ENCODE data around the gene UGGT2.
"Not testable (repeated sequence)": the region's sequence is repeated elsewhere in the genome, so short reads cannot be mapped to it uniquely, and the experiment has no call there.

The UGGT2 gene

GRCh38 chr13:96051491-96051890 is 1.7 kb downstream of the UGGT2 start:
- not testable (repeated sequence) for DNase-seq

DNA sequence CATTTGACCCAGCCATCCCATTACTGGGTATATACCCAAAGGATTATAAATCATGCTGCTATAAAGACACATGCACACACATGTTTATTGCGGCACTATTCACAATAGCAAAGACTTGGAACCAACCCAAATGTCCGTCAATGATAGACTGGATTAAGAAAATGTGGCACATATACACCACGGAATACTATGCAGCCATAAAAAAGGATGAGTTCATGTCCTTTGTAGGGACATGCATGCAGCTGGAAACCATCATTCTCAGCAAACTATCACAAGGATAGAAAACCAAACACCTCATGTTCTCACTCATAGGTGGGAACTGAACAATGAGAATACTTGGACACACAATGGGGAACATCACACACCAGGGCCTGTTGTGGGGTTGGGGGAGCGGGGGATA is 2.2 kb downstream of the UGGT2 start:
- DNase-seq: not testable (repeated sequence)

DNA sequence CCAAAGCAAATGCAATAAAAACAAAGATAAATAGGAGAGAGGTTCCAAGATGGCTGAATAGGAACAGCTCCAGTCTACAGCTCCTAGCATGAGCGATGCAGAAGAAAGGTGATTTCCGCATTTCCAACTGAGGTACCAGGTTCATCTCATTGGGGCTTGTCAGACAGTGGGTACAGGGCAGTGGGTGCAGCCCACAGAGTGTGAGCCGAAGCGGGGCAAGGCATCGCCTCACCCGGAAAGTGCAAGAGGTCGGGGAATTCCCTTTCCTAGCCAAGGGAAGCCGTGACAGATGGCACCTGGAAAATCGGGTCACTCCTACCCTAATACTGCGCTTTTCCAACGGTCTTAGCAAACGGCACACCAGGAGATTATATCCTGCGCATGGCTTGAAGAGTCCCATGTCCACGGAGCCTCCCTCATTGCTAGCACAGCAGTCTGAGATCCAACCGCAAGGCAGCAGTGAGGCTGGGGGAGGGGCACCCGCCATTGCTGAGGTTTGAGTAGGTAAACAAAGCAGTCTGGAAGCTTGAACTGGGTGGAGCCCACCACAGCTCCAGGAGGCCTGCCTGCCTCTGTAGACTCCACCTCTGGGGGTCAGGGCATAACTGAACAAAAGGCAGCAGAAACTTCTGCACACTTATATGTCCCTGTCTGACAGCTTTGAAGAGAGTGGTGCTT is 6.6 kb downstream of the UGGT2 start:
- not testable (repeated sequence) for DNase-seq

DNA sequence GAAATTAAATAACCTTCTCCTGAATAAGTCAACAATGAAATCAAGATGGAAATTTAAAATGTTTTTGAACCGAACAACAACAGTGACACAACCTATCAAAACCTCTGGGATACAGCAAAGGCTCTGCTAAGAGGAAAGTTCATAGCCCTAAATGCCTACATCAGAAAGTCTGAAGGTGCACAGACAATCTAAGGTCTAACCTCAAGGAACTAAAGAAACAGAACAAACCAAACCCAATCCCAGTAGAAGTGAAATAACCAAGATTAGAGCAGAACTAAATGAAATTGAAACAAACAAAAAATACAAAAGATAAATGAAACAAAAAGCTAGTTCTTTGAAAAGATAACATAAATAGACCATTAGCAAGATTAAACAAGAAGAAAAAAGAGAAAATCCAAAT is 9.0 kb downstream of the UGGT2 start:
- no peak for DNase-seq

DNA sequence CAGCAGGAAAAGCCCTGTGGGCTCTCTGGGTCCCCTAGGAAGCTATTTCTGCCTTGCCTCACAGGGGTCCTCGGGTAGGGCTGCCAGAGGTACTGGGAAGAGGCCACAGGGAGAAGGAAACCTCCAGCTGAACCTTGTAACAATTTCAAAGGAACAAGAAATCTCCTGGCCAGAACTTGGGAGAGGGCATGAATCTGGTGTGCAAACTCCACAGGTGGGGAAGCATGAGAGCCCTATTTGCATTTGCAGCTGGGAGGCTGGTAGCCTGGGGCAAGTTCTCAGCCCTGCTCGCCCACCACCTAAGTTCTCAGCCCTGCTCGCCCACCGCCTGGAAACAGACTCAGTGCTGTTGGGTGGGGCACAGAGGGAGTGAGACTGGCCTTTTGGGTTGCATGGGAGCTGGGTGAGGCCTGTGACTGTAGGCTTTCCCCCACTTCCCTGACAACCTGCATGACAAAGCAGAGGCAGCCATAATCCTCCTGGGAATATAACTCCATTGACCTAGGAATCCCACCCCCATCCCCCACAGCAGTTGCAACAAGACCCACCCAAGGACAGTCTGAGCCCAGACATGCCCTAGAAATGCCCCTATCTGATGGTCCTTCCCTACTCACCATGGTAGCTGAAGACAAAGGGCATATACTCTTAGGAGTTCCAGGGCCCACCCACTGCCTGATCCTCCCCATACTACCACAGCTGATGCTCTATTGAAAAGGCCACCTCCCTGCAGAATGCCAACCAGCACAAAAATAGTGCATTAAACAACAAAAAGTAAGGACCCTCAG is 11.7 kb downstream of the UGGT2 start:
- DNase-seq: no peak

DNA sequence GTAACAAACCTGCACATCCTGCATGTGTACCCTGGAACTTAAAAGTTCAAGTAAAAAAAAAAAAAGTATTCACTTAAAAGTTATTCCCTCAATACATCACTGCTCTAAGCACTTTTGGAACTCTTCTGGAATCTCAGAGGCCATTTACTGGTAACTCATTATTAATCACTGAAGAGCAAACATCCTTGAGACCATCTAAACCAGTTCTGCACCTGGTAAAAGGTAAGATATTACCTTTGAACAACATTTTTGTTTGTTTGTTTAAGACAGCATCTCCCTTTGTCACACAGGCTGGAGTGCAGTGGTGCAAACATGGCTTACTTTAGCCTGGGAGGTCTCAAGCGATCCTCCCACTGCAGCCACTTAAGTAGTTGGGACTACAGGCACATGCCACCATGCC is 16.7 kb downstream of the UGGT2 start:
- no peak for DNase-seq

DNA sequence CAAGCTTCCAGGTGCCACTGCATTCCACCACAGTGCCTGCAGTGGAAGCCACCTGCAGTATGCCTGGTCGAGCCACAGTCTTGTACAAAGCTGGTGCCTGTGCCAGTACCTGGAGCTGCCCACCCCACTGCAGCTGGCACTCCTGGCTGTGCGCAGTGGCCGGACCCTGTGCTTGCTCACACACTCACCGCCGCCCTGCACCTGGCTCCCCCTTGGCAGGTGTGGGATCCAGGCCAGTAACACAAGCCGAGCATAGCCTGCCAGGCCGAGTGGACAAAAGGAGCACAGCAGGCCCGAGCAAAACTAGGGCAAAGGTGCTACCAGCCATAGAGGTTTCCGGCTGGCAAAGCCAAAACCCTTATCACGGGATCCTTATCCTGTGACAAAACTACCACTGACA is 18.5 kb downstream of the UGGT2 start:
- DNase-seq: no peak

- no peak for DNase-seq
Measured at GRCh38 chr13:96033220-96034015, 19.8 kb downstream of the UGGT2 start.

- no peak for DNase-seq
Measured at GRCh38 chr13:96032717-96033116, 20.5 kb downstream of the UGGT2 start.

GRCh38 chr13:96029002-96029401 is 24.2 kb downstream of the UGGT2 start:
- DNase-seq: no peak

DNA sequence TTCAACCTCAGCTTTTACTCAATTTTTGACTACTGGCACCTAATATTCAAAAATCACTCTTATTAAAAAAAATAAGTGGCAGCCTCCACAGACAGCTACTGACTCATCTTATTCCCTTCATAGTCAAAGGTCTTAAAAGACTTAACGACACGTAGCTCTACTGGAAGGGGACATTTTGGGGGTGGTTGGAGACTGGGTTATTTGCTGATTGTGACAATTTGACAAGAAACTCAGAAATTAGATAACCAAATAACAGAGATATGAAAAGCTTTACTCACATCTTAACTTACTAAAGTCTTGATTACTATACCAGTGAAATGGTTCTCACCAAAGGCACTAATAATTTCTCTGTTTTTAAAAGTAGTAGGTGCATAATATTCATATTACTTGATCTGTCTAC is 25.7 kb downstream of the UGGT2 start:
- DNase-seq: no peak

- DNase-seq: no peak
Measured at GRCh38 chr13:96025283-96025682, 27.9 kb downstream of the UGGT2 start.

- no peak for DNase-seq
Measured at GRCh38 chr13:96020931-96021330, 32.3 kb downstream of the UGGT2 start.

DNA sequence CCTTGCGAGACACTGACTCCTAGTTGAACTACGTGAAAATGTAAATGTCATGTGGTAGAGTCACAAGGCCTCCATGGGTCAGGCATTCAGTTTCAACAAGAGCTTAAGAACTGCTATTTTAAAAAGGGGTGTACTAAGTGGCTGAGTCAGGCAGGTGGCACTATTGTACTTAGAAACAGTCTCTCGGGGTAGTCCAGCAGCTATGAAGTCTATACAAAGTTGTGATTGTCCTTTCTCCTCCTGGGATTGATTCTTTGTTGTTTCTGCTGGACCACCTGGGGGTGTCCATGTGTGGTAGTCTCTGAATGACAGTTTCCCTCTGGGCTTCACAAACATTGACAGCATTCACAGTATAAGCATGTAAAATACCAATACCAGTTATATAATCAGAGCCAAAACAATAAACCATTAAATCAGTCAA is 33.0 kb downstream of the UGGT2 start:
- no peak for DNase-seq

DNA sequence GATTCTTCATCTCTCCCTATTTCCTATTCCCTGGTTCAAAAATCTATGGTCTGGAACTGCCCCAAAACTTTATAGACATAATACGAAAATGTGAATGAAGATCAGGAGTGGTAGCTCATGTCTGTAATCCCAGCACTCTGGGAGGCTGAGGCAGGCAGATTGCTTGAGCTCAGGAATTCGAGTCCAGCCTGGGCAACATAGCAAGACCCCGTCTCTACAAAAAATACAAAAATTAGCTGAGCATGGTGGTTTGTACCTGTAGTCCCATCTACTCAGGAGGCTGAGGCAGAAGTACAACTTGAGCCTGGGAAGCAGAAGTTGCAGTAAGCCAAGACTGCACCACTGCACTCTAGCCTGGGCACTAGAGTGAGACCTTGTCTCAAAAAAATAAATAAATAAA is 35.1 kb downstream of the UGGT2 start:
- no peak for DNase-seq

DNA sequence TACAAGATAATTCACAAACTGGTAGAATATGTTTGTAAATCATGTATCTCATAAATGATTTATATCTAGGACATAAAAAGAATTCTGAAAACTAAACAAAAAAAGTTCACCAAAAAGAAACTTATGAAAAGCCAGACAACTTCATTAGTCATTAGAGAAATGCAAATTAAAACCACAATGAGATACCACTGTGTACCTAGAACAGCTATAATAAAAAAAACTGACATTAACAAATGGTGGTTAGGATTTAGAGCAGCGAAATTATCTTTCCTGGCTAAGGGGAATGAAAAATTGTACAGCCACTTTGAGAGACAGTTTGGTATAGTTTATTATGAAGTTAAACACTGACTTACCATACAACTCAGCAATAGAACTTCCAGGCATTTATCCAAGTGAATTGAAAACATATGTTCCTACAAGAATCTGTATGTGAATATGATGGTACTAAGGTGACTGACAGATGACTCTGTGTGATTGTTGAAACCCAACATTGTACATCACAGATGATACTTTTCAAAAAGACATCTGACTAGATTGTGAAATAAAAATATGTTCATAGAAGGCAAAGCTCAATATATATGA is 41.8 kb downstream of the UGGT2 start:
- DNase-seq: no peak

- no peak for DNase-seq
Measured at GRCh38 chr13:96003304-96003703, 49.9 kb downstream of the UGGT2 start.

GRCh38 chr13:96002322-96003131 is 50.7 kb downstream of the UGGT2 start:
- DNase-seq: no peak

DNA sequence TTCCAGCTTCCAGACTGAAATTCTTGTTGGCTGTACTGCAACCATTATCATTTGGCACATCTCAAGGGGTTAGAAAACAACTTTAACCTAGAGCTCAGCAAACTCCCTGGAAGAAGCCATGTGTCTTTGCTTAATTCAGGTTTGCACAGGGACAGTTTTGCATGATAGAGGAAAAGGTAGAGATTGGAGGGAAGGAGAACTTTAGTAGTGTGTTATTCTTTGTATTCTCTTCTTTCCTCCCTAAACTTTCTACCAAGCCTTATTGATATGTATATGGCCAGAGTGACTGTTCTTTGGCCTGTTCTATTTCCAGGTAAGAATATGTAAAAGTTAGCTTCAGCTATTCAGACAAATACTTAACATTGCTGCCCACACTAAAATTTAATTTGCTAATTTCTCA is 53.1 kb downstream of the UGGT2 start:
- DNase-seq: no peak

- no peak for DNase-seq
Measured at GRCh38 chr13:95987841-95988240, 65.4 kb downstream of the UGGT2 start.

GRCh38 chr13:95982144-95982543 is 71.1 kb downstream of the UGGT2 start:
- no peak for DNase-seq

GRCh38 chr13:95972651-95973050 is 80.5 kb downstream of the UGGT2 start:
- not testable (repeated sequence) for DNase-seq
